DOHH2 (cell line): ENCODE measurements around the gene ITPRIP.

Experiments
- H3F3A ChIP-seq: fragments of 200-600 bp; sonication (generic), shearing (Covaris generic); 2 replicates; pipeline ENCODE4 v1.6.0; 2016; ENCODE audit warnings: antibody characterized with exemption, mild to moderate bottlenecking; ENCODE audit not compliant: control insufficient read depth, insufficient read depth
- H3K27ac ChIP-seq: fragments of 200-600 bp; sonication (generic); 2 replicates; pipeline ENCODE4 v1.5.1; 2014; ENCODE audit warnings: low read depth, mild to moderate bottlenecking, low read length, moderate library complexity
- H3K27me3 ChIP-seq: fragments of 200-600 bp; sonication (generic); 2 replicates; pipeline ENCODE4 v1.6.1; 2014; ENCODE audit warnings: mild to moderate bottlenecking, low read length, mixed read lengths; ENCODE audit not compliant: control insufficient read depth
- H3K36me3 ChIP-seq: fragments of 200-600 bp; sonication (generic); 2 replicates; pipeline ENCODE4 v1.6.1; 2014; ENCODE audit warnings: mild to moderate bottlenecking, low read length, moderate library complexity, mixed read lengths; ENCODE audit not compliant: control insufficient read depth
- H3K4me1 ChIP-seq: fragments of 200-600 bp; sonication (generic); 2 replicates; pipeline ENCODE4 v1.6.1; 2014; ENCODE audit warnings: mild to moderate bottlenecking, low read length, mixed read lengths; ENCODE audit not compliant: control insufficient read depth
- H3K4me2 ChIP-seq: fragments of 200-600 bp; sonication (generic); 2 replicates; pipeline ENCODE4 v1.6.0; 2014; ENCODE audit warnings: mild to moderate bottlenecking, low read length, moderate library complexity
- H3K4me3 ChIP-seq: fragments of 200-600 bp; sonication (generic); 2 replicates; pipeline ENCODE4 v1.5.1; 2014; ENCODE audit warnings: mild to moderate bottlenecking, low read length, mixed read lengths
- H3K79me2 ChIP-seq: fragments of 200-600 bp; sonication (generic); 2 replicates; pipeline ENCODE4 v1.6.1; 2014; ENCODE audit warnings: mild to moderate bottlenecking, low read length, mixed read lengths; ENCODE audit not compliant: control insufficient read depth
- H3K9me2 ChIP-seq: fragments of 200-600 bp; sonication (generic); replicated peaks from 2 replicates; pipeline ENCODE4 v1.6.1; 2014; ENCODE audit warnings: mild to moderate bottlenecking, low read length, mixed read lengths; ENCODE audit not compliant: control insufficient read depth
- H3K9me3 ChIP-seq: fragments of 200-600 bp; sonication (generic); 2 replicates; pipeline ENCODE4 v1.6.1; 2014; ENCODE audit warnings: antibody characterized with exemption, low read length, mixed read lengths; ENCODE audit not compliant: control insufficient read depth, insufficient read depth
- H4K20me1 ChIP-seq: fragments of 200-600 bp; sonication (generic); 2 replicates; pipeline ENCODE4 v1.6.0; 2014; ENCODE audit warnings: low read depth, mild to moderate bottlenecking, antibody characterized with exemption, low read length, moderate library complexity; ENCODE audit not compliant: control insufficient read depth, insufficient read depth
- EZH2phosphoT487 ChIP-seq: fragments of 200-600 bp; sonication (generic); IDR thresholded peaks from 2 replicates; pipeline ENCODE4 v1.6.1; 2017; ENCODE audit warnings: borderline replicate concordance, mild to moderate bottlenecking, antibody characterized with exemption, low read length, moderate library complexity, mixed read lengths
- TF ChIP-seq, protein P1 (sequence below): fragments of 200-600 bp; sonication (generic); IDR thresholded peaks from one replicate; pipeline ENCODE4 v1.5.1; 2014; ENCODE audit warnings: antibody characterized with exemption, mild to moderate bottlenecking, low read depth, low read length; ENCODE audit not compliant: poor library complexity, severe bottlenecking

ITPRIP gene

DNA sequence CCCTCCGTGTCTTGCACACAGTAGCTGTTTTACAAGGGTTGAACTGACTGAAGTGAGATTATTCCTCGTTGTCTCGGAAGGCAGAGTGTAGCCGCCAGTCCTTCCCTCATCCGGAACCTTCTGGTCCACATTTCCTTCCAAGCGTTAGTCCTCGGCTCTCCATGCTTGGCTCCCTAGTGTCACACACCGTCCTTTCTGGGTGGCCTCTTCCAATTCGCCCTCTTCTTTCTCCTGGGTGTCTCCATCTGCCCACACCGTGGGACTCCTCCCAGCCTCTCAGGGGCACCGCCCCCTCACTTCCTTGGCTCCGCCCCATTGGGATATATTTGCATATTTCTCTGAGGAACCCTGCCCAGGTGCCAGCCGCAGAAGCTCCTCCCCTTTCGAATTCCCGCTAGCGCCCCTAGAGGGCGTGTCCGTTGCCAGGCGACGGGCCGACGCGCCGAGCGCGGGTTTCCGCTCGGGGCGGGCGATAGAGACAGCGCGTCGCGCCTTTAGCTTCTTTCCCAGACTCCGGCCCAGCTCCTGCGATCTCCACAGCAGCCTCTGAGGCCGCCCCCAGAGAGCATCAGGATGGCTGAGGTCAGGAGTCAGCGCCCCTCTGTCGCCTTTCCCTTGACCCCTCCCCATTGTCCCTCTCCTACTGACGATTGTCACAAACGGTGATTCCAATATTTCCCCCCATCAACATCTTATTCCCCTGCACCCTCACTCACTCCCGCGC lies 15.2 kb upstream of the ITPRIP start, which contains the start of gene CFAP58:
Gene CFAP58, plus strand, starts transcription at position 509 of the 724 bp plus-strand sequence. Its CDS starts 65 bp downstream, at position 574.
- Histone ChIP-seq H3K4me3 (peak within 1 kb of the TSS; percentile 65), H3K36me3 (no peaks in the 10 kb centered on the region), H3K27me3 (peaks cover 26% of the 10 kb centered on the region), H4K20me1 (no peaks in the 10 kb centered on the region), H3K9me3 (no peaks in the 10 kb centered on the region), H3K27ac (no peak within 1 kb of the TSS), H3K4me2 (peak within 1 kb of the TSS; percentile 63), H3K9me2 (no peaks in the 10 kb centered on the region), H3K79me2 (no peaks in the 10 kb centered on the region), H3K4me1 (peaks cover 31% of the 10 kb centered on the region), H3F3A (peaks cover 3% of the 10 kb centered on the region; the same call in 1 of the 2 replicates)
- TF ChIP-seq EZH2phosphoT487: no peak
- TF ChIP-seq, protein P1, sequence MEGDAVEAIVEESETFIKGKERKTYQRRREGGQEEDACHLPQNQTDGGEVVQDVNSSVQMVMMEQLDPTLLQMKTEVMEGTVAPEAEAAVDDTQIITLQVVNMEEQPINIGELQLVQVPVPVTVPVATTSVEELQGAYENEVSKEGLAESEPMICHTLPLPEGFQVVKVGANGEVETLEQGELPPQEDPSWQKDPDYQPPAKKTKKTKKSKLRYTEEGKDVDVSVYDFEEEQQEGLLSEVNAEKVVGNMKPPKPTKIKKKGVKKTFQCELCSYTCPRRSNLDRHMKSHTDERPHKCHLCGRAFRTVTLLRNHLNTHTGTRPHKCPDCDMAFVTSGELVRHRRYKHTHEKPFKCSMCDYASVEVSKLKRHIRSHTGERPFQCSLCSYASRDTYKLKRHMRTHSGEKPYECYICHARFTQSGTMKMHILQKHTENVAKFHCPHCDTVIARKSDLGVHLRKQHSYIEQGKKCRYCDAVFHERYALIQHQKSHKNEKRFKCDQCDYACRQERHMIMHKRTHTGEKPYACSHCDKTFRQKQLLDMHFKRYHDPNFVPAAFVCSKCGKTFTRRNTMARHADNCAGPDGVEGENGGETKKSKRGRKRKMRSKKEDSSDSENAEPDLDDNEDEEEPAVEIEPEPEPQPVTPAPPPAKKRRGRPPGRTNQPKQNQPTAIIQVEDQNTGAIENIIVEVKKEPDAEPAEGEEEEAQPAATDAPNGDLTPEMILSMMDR: peak; percentile 63

DNA sequence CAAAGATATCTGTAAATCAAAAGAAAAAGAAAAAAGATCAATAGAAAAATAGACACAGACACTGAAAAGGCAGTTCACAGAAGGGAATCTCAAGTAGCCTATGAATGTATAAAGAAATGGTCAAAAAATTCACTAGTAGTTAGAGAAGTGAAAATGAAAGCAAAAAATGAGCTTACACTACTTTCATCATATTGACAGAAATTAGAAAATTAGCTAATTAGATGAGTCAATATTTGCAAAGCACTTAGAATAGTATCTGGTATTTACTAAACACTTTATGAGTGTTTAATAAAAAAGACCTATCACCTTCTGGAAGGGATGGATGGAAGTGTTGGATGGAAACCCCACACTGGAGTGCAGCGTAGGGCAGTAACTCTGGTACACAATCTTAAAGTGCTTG lies 13.7 kb upstream of the ITPRIP start:
- Histone ChIP-seq H3K27ac (no peak overlapping the region), H3K4me3 (no peak overlapping the region), H3K9me3 (no peaks in the 10 kb centered on the region), H3K27me3 (peaks cover 26% of the 10 kb centered on the region), H3F3A (peaks cover 3% of the 10 kb centered on the region; the same call in 1 of the 2 replicates), H3K9me2 (no peaks in the 10 kb centered on the region), H3K36me3 (no peaks in the 10 kb centered on the region), H3K4me1 (peaks cover 47% of the 10 kb centered on the region), H3K4me2 (peak overlapping the region; percentile 20; the same call in 1 of the 2 replicates), H4K20me1 (no peaks in the 10 kb centered on the region), H3K79me2 (no peaks in the 10 kb centered on the region)
- TF ChIP-seq, protein P1: no peak
- no peak for TF ChIP-seq EZH2phosphoT487

DNA sequence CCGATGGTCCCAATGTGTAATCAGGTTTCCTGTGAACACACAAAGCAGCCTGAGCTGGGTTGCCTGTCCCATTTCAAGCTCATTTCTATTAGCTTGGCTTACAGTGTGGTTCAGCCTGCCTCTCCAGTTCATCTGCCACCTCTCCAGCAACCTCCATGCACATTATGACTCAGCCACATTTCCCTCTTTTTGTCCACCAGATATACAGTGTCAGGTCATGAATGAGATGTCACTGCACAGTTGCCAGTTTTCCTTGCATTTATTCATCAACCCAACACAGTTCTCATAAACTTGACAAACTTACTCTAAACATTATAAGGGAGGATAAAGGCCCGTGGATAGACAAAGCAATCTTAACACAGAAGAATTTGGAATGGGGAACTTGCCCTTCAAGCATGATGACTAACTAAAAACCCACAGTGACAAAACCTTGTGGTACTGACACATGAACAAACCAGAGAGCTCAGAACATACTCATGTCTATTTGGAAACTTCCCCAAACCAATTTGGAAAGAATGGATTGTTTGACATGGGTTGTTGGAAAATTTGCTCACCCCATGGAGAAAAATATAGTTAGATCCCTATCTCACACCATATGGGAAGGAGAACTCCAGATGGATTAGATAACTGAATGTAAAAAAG lies 12.9 kb upstream of the ITPRIP start:
- Histone ChIP-seq H3K27ac (no peak overlapping the region), H4K20me1 (no peaks in the 10 kb centered on the region), H3F3A (peaks cover 3% of the 10 kb centered on the region; the same call in 1 of the 2 replicates), H3K4me1 (peaks cover 49% of the 10 kb centered on the region), H3K9me3 (no peaks in the 10 kb centered on the region), H3K9me2 (no peaks in the 10 kb centered on the region), H3K4me2 (no peak overlapping the region), H3K36me3 (no peaks in the 10 kb centered on the region), H3K27me3 (peaks cover 26% of the 10 kb centered on the region), H3K79me2 (no peaks in the 10 kb centered on the region), H3K4me3 (no peak overlapping the region)
- TF ChIP-seq, protein P1: no peak
